ENCODE measurements around the gene BDKRB1.
"Not testable (repeated sequence)": the region's sequence is repeated elsewhere in the genome, so short reads cannot be mapped to it uniquely, and the experiment has no call there.

Gene BDKRB1

DNA sequence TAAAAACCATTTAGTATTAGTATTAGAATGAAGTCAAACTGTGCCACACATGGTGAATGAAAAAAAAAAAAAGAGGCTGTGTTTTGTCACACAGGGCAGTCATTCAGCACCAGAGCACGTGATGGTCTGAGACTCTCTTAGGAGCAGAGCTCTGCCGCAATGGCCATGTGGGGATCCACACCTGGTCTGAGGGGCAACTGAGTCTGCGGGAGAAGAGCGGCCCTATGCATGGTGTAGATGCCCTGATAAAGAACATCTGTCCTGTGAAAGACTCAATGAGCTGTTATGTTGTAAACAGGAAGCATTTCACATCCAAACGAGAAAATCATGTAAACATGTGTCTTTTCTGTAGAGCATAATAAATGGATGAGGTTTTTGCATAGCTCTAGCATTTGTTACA, 12.2 kb upstream of the BDKRB1 start:
- DNase-seq (ENCODE audit: low spot score) = no peak
- Mint-ChIP-seq H3K4me3 (no peak overlapping the region), H3K36me3 (ENCODE audit: low read depth) (no peaks in the 10 kb centered on the region), H3K27me3 (ENCODE audit: low read depth) (no peaks in the 10 kb centered on the region), H3K9me3 (no peaks in the 10 kb centered on the region), H3K27ac (no peak overlapping the region), H3K4me1 (ENCODE audit: low read depth) (no peaks in the 10 kb centered on the region)

DNA sequence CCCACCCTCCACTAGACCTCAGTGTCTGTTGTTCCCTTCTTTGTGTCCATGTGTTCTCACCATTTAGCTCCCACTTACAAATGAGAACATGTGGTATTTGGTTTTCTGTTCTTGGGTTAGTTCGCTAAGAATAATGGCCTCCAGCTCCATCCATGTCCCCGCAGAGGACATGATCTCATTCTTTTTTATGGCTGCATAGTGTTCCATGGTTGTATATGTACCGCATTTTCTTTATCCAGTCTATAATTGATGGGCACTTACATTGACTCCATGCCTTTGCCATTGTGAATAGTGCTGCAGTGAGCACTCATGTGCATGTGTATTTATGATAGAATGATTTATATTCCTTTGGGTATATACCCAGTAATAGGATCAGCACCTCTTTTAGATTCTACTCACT, 10.9 kb upstream of the BDKRB1 start:
- H3K9me3 Mint-ChIP-seq; H3K36me3 Mint-ChIP-seq (ENCODE audit: low read depth); H3K27me3 Mint-ChIP-seq (ENCODE audit: low read depth); DNase-seq (ENCODE audit: low spot score); H3K27ac Mint-ChIP-seq; H3K4me3 Mint-ChIP-seq; H3K4me1 Mint-ChIP-seq (ENCODE audit: low read depth): not testable (repeated sequence)

DNA sequence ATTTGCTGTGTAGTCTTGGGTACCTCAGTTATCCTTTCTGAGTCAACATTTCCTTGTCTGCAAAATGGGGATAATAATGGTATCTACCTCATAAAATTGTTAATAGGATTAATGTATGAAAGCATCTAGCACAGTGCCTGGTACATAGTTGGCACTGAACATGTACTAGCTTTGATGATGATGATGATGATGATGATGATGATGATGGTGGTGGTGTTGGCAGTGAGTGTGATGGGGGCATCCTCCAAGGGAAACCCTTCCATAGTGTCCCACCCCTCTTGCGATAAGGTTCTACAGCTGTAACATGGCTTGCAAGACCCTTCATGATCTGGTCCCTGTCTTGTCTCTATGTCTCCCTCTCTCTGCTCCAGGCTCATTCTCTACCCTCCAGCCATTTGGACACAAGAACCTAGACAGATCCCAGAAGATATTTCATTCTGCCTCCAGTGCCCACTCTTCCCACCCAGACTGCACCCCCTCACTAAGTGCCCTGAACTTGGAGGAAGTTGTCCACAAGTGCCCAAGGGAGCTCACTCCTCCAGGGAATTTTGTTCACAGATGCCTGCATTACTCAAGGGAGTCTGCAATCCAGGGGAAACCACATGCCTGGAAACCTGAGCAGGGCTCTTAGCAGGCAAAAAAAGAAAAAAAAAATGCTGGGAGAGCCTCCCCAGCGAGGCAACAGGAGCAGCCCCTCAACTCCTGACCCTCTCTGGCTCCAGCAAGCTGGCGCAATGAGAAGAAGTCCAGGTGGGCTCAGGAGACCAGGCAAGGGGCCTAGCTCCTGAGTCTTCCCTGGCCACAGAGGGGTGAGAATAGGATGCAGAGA, 10.1 kb upstream of the BDKRB1 start:
- no peaks in the 10 kb centered on the region for H3K9me3 Mint-ChIP-seq
- no peaks in the 10 kb centered on the region for H3K36me3 Mint-ChIP-seq (ENCODE audit: low read depth)
- no peak overlapping the region for H3K4me3 Mint-ChIP-seq
- no peaks in the 10 kb centered on the region for H3K27me3 Mint-ChIP-seq (ENCODE audit: low read depth)
- H3K4me1 Mint-ChIP-seq (ENCODE audit: low read depth) = no peaks in the 10 kb centered on the region
- H3K27ac Mint-ChIP-seq = no peak overlapping the region
- no peak for DNase-seq (ENCODE audit: low spot score)

DNA sequence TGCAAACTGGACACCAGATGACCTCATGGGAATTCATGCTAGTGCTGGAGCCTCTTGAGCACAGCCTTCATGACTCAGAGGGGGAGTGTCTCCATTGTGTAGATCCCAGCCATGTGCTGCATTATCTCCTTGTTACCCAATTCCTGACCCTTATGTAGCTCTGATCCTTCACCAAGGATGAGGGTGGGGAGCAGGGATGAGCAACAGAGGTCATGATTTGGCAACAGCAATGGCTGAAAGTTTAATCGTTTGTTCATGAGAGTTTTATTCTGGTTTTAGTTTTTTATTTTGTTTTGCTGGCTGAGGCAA, 9.5 kb upstream of the BDKRB1 start:
- Mint-ChIP-seq H3K36me3 (ENCODE audit: low read depth) (no peaks in the 10 kb centered on the region), H3K9me3 (no peaks in the 10 kb centered on the region), H3K4me3 (no peak overlapping the region), H3K27me3 (ENCODE audit: low read depth) (no peaks in the 10 kb centered on the region), H3K4me1 (ENCODE audit: low read depth) (no peaks in the 10 kb centered on the region), H3K27ac (no peak overlapping the region)
- no peak for DNase-seq (ENCODE audit: low spot score)

DNA sequence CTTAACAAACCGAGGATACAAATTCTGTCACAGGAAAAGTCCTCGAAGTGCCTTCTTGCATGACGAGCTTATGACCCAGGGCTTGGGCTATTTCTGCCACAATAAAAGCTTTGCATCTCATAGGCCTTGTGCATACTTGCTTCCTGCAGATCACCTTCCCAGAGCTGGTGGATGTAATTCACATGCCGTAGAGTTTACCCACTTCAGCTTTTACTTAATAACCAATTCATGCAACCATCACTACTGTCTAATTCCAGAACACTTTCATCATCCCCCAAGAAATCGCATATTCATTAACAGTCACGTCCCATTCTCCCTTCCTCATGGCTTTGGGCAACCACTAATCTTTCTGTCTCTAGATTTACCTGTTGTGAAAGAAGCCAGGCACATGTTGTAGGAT, 9.0 kb upstream of the BDKRB1 start:
- no peaks in the 10 kb centered on the region for H3K36me3 Mint-ChIP-seq (ENCODE audit: low read depth)
- no peak overlapping the region for H3K4me3 Mint-ChIP-seq
- H3K4me1 Mint-ChIP-seq (ENCODE audit: low read depth) = no peaks in the 10 kb centered on the region
- no peaks in the 10 kb centered on the region for H3K27me3 Mint-ChIP-seq (ENCODE audit: low read depth)
- H3K9me3 Mint-ChIP-seq = no peaks in the 10 kb centered on the region
- DNase-seq (ENCODE audit: low spot score) = no peak
- H3K27ac Mint-ChIP-seq = no peak overlapping the region

DNA sequence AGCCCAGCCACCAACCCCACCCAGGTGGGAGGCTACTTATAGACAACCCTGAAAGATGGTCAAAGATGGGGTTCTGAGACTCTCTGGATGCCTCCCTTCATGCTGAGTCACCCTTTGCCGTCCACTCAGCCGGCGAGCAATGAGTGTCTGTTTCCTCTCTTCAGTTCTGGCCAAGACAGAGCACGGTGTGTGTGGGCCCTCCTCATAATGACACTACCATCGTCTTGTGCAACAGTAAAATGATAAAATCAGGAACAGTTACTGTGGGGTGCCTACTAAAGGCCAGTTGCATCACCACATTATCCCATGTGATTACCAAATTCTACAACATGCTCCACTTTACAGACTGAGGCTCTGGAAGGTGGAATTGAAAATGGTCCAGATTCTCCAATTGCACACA, 7.0 kb upstream of the BDKRB1 start:
- Mint-ChIP-seq H3K27me3 (ENCODE audit: low read depth) (no peaks in the 10 kb centered on the region), H3K9me3 (no peaks in the 10 kb centered on the region), H3K4me1 (ENCODE audit: low read depth) (no peaks in the 10 kb centered on the region), H3K27ac (no peak overlapping the region), H3K4me3 (no peak overlapping the region), H3K36me3 (ENCODE audit: low read depth) (no peaks in the 10 kb centered on the region)
- no peak for DNase-seq (ENCODE audit: low spot score)

DNA sequence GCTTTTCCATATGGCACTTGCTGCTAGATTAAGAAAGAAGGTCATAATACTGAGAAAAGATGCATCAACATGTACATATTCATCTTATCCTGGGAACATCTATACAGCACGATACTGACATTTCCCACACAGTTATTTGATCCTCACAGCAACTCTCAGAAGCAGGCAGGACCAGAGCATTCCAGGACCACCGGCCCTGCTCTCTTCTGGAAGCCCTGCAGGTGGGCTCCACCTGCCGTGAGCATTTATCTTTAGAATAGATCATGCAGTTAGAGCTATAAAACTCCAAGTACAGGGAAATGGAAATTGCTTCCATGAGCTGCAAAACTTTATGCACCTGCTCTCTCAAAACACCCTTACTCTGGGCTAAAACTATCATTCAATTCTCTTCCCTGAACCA, 5.5 kb upstream of the BDKRB1 start:
- H3K4me3 Mint-ChIP-seq = no peak overlapping the region
- H3K27me3 Mint-ChIP-seq (ENCODE audit: low read depth) = no peaks in the 10 kb centered on the region
- H3K36me3 Mint-ChIP-seq (ENCODE audit: low read depth) = no peaks in the 10 kb centered on the region
- no peak overlapping the region for H3K27ac Mint-ChIP-seq
- no peaks in the 10 kb centered on the region for H3K4me1 Mint-ChIP-seq (ENCODE audit: low read depth)
- no peaks in the 10 kb centered on the region for H3K9me3 Mint-ChIP-seq
- no peak for DNase-seq (ENCODE audit: low spot score)

DNA sequence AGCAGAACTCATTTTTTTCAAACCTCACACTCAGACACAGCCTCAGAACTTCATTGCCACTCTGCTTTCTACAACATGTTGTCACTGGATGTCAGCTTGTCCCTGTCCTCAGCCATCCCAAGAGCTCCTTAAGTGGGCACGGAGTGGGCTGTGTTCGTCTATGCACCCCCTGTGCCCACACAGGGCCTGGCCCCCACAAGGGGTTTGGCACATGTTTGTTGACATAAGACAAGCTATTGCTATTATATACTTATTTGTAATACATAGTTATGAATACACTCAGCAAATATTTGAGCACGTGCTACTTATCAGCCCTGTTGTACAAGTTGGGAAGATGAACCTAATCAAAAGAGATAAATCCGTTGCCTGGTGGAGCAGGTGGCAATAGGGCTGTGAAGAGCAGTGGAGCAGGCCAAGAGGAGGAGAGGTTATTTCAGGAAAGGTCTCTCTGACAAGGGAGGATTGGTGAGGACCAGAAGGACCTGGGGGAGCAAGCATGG, 4.3 kb upstream of the BDKRB1 start:
- Mint-ChIP-seq H3K36me3 (ENCODE audit: low read depth) (no peaks in the 10 kb centered on the region), H3K4me3 (no peak overlapping the region), H3K9me3 (no peaks in the 10 kb centered on the region), H3K27ac (no peak overlapping the region), H3K4me1 (ENCODE audit: low read depth) (no peaks in the 10 kb centered on the region), H3K27me3 (ENCODE audit: low read depth) (no peaks in the 10 kb centered on the region)
- no peak for DNase-seq (ENCODE audit: low spot score)

DNA sequence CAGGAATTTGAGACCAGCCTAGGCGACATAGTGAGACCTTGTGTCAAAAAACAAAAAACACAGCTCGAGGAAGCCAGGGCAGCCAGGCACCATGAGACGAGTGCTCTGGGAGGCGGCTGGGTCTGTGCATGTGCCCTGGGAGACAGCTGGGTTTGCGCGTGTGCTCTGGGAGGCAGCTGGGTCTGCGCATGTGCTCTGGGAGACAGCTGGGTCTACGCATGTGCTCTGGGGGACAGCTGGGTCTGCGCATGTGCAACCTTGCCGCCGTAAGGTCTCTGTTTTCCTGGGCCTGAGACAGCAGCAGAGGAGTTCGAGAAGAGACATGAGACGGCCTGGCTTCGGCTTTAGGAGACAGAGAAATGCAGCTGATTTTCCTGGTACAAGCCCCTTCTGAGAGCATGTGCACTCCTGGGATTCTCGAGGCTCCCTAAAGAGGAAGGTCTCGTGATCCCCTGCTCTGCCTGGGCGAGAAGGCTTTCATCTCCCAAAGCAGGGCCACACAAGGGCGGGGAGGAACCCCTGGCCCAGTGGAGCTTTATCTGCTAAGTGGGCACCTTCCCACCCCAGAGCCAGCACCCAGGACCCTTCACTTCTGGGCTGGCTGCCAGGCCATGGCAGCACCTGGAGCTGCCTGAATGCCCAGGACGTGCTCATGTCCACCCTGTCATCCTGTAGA, 3.5 kb upstream of the BDKRB1 start:
- Mint-ChIP-seq H3K36me3 (ENCODE audit: low read depth) (no peaks in the 10 kb centered on the region), H3K4me3 (no peak overlapping the region), H3K27ac (no peak overlapping the region), H3K27me3 (ENCODE audit: low read depth) (peaks cover 2% of the 10 kb centered on the region), H3K9me3 (no peaks in the 10 kb centered on the region), H3K4me1 (ENCODE audit: low read depth) (no peaks in the 10 kb centered on the region)
- DNase-seq (ENCODE audit: low spot score) = no peak

DNA sequence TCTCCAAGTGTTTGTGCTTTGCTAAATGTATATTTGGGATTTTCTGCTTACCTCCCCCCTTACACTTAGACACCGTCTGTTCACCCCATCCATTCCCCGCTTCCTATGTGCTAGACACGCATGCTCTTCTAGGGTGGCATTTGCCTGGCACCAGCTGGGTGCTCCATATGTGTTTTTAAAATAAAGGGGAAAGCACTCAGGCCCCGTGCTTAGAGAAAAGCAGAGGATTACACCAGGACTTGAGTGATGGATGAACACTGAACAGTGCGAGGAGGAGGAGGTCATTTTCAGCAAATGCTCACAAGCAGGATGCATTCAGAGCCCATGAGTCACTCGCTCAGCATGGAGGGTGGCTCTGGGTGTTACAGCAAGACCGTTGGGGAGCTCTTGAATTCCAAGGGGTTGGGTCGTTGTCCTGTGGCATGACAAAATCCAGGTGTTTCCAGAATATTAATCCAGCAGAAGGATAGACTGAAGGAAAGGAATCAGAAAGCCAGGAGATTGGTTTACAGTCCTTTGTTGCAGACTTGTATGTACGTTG, 2.9 kb upstream of the BDKRB1 start:
- Mint-ChIP-seq H3K4me3 (no peak overlapping the region), H3K36me3 (ENCODE audit: low read depth) (no peaks in the 10 kb centered on the region), H3K9me3 (no peaks in the 10 kb centered on the region), H3K27ac (no peak overlapping the region), H3K27me3 (ENCODE audit: low read depth) (peaks cover 6% of the 10 kb centered on the region), H3K4me1 (ENCODE audit: low read depth) (no peaks in the 10 kb centered on the region)
- DNase-seq (ENCODE audit: low spot score) = no peak

DNA sequence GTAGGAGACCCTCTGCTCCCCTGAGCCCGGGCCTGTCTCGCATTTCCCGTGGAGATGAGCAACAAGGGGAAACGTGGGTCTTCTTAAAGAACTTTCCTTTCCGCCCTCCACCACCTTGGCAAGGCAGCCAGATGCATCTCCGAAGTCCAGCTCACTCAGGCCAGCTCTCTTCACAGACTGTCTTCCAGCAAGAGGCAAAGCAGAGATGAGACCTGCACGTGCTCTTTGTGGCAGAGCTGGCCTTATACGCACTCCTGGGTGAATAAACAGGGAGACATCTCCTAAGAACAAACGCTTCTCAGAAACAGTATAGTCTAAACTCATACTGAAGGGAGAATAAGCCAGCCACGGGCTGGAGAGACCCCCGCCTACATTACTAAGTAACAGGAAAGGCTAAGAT, 1.3 kb upstream of the BDKRB1 start:
- Mint-ChIP-seq H3K27ac (no peak overlapping the region), H3K27me3 (ENCODE audit: low read depth) (peaks cover 6% of the 10 kb centered on the region), H3K9me3 (no peaks in the 10 kb centered on the region), H3K4me3 (no peak overlapping the region), H3K4me1 (ENCODE audit: low read depth) (no peaks in the 10 kb centered on the region), H3K36me3 (ENCODE audit: low read depth) (no peaks in the 10 kb centered on the region)
- DNase-seq (ENCODE audit: low spot score) = no peak

DNA sequence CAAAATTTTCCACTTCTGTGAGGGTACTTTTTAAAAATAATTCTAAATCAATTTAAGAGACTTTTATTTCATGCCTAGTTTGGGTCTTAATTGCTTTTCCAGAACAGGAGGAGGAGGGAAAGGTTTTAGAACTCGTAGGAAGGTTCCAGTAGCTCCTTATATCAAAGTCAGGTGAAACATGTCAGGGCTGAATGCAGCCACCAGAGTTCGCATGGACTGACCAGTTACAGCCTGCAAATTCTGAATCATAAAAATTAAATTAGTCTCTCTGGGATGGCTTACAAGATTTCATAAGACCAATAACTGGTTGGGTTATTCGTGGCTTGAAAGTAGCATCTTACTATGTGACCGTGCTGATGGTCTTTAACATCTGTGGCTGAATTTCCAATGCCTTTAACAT, 397 bp downstream of the BDKRB1 start:
- Mint-ChIP-seq H3K27ac (no peak overlapping the region), H3K4me1 (ENCODE audit: low read depth) (no peaks in the 10 kb centered on the region)

DNA sequence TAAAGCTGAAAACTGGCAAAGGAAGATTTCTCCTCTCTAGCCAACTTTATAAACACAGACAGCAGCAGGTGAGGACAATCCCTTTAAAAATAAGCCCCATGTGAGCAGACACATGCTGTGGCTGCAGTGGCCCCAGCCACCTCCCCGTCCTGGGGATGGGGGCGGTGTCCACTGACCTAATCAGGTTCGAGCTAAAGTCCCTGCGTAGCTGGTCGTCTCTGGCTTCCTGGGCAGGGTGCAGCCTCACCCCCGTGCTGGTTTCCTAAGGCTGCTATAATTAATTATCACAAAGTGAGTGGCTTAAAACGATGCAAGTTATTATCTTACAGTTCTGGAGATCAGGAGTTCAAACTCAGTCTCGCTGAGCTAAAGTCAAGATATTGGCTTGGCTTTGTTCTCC, 1.0 kb downstream of the BDKRB1 start:
- no peaks in the 10 kb centered on the region for H3K36me3 Mint-ChIP-seq (ENCODE audit: low read depth)
- H3K27ac Mint-ChIP-seq = no peak overlapping the region
- H3K9me3 Mint-ChIP-seq = no peaks in the 10 kb centered on the region
- no peaks in the 10 kb centered on the region for H3K4me1 Mint-ChIP-seq (ENCODE audit: low read depth)
- peaks cover 11% of the 10 kb centered on the region for H3K27me3 Mint-ChIP-seq (ENCODE audit: low read depth)
- H3K4me3 Mint-ChIP-seq = no peak overlapping the region
- no peak for DNase-seq (ENCODE audit: low spot score)

More for the DNA sequence above, 397 bp downstream of the BDKRB1 start:
- Mint-ChIP-seq H3K36me3 (ENCODE audit: low read depth) (no peaks in the 10 kb centered on the region), H3K27me3 (ENCODE audit: low read depth) (peaks cover 11% of the 10 kb centered on the region), H3K4me3 (no peak overlapping the region), H3K9me3 (no peaks in the 10 kb centered on the region)
- DNase-seq (ENCODE audit: low spot score) = no peak

DNA sequence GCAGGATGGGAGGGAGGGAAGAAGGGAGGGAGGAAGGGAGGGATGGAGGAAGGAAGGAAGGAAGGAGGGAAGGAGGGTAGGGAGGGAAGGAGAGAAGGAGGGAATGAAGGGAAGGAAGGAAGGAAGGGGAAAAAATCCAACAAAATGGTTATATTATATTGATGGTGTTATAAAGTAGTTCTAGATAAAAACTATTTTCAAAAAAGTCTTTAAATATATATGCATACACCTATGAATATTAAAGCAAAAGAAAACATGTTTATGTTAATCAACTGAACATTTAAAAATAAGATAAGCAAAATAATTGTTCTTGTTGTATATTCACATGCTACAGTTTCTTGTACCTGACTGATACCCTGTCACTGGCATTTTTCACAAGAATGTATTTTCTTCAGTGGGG, 1.9 kb downstream of the BDKRB1 start:
- H3K4me1 Mint-ChIP-seq (ENCODE audit: low read depth) = no peaks in the 10 kb centered on the region
- H3K4me3 Mint-ChIP-seq = no peak overlapping the region
- H3K27me3 Mint-ChIP-seq (ENCODE audit: low read depth) = peaks cover 11% of the 10 kb centered on the region
- no peaks in the 10 kb centered on the region for H3K36me3 Mint-ChIP-seq (ENCODE audit: low read depth)
- DNase-seq (ENCODE audit: low spot score) = no peak
- no peaks in the 10 kb centered on the region for H3K9me3 Mint-ChIP-seq
- no peak overlapping the region for H3K27ac Mint-ChIP-seq
